Suprapubic skin (tissue), 4 donors: ENCODE results near the gene PDGFC. TPM values are rescaled to one million over a fixed set of nuclear protein-coding genes. Genes with fewer than 3 reads are reported as not detected.
A peak's percentile ranks its signal among the peaks of the same experiment; 100 is the strongest.

ENCODE experiments used
- DNase-seq, 2 donors: peaks; one replicate each; pipeline ENCODE4 v3.0.0-alpha.2; 2019; ENCODE audit warnings: low spot score in 2 of 2
- H3K27ac ChIP-seq: fragments of 200-600 bp; sonication (generic); one replicate; pipeline ENCODE4 v1.5.1; 2019
- H3K27me3 ChIP-seq: fragments of 200-600 bp; sonication (generic); one replicate; pipeline ENCODE4 v1.5.1; 2019
- H3K36me3 ChIP-seq: fragments of 200-600 bp; sonication (generic); one replicate; pipeline ENCODE4 v1.5.1; 2019
- H3K4me1 ChIP-seq: fragments of 200-600 bp; sonication (generic); one replicate; pipeline ENCODE4 v1.5.1; 2019
- H3K4me3 ChIP-seq: fragments of 200-600 bp; sonication (generic); one replicate; pipeline ENCODE4 v1.5.1; 2019; ENCODE audit warnings: mild to moderate bottlenecking
- H3K9me3 ChIP-seq: fragments of 200-600 bp; sonication (generic); one replicate; pipeline ENCODE4 v1.5.1; 2019
- EP300 ChIP-seq: sonication (generic); formaldehyde crosslinking; IDR thresholded peaks from one replicate; pipeline ENCODE4 v1.6.1; 2017; ENCODE audit warnings: antibody characterized with exemption
- POLR2A ChIP-seq, 2 donors: fragments of 450-650 bp; IDR thresholded peaks; one replicate each; pipeline ENCODE4 v1.6.1; 2017; ENCODE audit warnings: antibody characterized with exemption in 2 of 2, mild to moderate bottlenecking in 2 of 2, moderate library complexity in 2 of 2
- POLR2AphosphoS5 ChIP-seq, 3 donors: sonication (generic); formaldehyde crosslinking; IDR thresholded peaks; one replicate each; pipeline ENCODE4 v1.6.1; 2017; ENCODE audit warnings: antibody characterized with exemption in 3 of 3
- WGBS: methylation state at CpG from one replicate; pipeline ENCODE4 v1.1.5; 2018; 5-methylcytosine and 5-hydroxymethylcytosine counted together
- total RNA-seq, 4 donors: library from RNA; depleted of rRNA; stranded (reverse); fragments of >200 nt; gene quantifications; one replicate each; pipeline ENCODE4 v1.1.0, GENCODE V29; 2016
- TF ChIP-seq, protein P1 (sequence below), 2 donors: fragments of 200-600 bp in 1 of 2; fragments of 450-650 bp in 1 of 2; sonication (generic) in 1 of 2; IDR thresholded peaks; one replicate each; pipeline ENCODE4 v1.5.1; 2016 to 2019; ENCODE audit warnings: antibody characterized with exemption in 2 of 2, mild to moderate bottlenecking in 1 of 2, moderate library complexity in 1 of 2

Gene PDGFC
- total RNA-seq, 4 donors from 2014 or later: 12.0 to 26.4 (median 22.4) TPM

DNA sequence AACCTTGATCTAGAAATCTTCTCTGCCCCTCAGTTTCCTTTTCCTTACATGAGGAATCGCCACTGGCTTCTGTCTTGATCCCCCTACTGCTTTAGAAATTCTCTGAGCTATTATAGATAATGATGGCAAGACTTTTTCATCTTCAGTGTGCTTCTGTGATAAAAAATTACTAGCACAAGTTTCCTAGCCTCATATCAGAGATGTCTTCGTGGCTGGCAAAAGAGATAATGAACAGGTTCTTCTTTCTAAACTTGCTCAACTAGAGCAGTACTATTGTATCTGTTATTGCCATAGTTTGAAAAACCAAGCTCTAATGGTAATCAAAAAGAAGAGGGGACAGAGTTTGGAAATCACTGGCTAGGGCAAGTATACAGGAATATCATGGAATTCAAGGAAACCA lies 4.1 kb upstream of the PDGFC start:
- Histone ChIP-seq H3K27me3 (no peaks in the 10 kb centered on the region), H3K4me1 (peaks cover 18% of the 10 kb centered on the region), H3K36me3 (no peaks in the 10 kb centered on the region), H3K27ac (no peak overlapping the region), H3K4me3 (no peak overlapping the region), H3K9me3 (no peaks in the 10 kb centered on the region)
- TF ChIP-seq, protein P1, sequence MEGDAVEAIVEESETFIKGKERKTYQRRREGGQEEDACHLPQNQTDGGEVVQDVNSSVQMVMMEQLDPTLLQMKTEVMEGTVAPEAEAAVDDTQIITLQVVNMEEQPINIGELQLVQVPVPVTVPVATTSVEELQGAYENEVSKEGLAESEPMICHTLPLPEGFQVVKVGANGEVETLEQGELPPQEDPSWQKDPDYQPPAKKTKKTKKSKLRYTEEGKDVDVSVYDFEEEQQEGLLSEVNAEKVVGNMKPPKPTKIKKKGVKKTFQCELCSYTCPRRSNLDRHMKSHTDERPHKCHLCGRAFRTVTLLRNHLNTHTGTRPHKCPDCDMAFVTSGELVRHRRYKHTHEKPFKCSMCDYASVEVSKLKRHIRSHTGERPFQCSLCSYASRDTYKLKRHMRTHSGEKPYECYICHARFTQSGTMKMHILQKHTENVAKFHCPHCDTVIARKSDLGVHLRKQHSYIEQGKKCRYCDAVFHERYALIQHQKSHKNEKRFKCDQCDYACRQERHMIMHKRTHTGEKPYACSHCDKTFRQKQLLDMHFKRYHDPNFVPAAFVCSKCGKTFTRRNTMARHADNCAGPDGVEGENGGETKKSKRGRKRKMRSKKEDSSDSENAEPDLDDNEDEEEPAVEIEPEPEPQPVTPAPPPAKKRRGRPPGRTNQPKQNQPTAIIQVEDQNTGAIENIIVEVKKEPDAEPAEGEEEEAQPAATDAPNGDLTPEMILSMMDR (IDR thresholded peaks at IDR 0.05): no peak
- no peak for TF ChIP-seq POLR2A (IDR thresholded peaks at IDR 0.05)
- TF ChIP-seq POLR2AphosphoS5 (IDR thresholded peaks at IDR 0.05): no peak
- TF ChIP-seq EP300: no peak
- no peak for DNase-seq
- WGBS: 90% methylated on average over 2 of the region's 2 CpGs

DNA sequence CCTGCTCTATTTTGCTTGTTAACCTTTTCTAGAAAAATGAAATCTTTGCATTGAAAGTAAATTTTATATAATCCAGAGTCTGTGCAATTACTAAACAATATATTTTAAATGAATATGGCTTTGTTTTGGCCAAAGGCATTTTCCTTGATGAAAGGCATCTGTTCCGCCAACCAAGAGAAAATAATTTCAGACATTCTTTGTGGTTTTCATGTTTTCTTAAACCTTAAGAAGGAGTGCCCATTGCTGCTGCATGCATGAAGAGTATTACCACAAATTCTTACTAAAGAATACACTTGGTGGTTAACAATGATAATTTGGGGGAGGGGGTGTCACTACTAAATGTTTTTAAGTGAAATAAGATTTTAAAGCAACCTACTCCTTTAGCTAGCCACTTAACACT lies 2.7 kb upstream of the PDGFC start:
- H3K27me3 ChIP-seq: no peaks in the 10 kb centered on the region
- no peak overlapping the region for H3K27ac ChIP-seq
- no peak for TF ChIP-seq POLR2AphosphoS5 (IDR thresholded peaks at IDR 0.05)
- TF ChIP-seq, protein P1 (IDR thresholded peaks at IDR 0.05): no peak
- no peak for TF ChIP-seq EP300
- no peak for TF ChIP-seq POLR2A (IDR thresholded peaks at IDR 0.05)
- H3K9me3 ChIP-seq: no peaks in the 10 kb centered on the region
- H3K4me3 ChIP-seq: no peak overlapping the region
- no peaks in the 10 kb centered on the region for H3K36me3 ChIP-seq
- peaks cover 28% of the 10 kb centered on the region for H3K4me1 ChIP-seq
- 76% methylated on average over 1 of the region's 1 CpG for WGBS
- no peak for DNase-seq

DNA sequence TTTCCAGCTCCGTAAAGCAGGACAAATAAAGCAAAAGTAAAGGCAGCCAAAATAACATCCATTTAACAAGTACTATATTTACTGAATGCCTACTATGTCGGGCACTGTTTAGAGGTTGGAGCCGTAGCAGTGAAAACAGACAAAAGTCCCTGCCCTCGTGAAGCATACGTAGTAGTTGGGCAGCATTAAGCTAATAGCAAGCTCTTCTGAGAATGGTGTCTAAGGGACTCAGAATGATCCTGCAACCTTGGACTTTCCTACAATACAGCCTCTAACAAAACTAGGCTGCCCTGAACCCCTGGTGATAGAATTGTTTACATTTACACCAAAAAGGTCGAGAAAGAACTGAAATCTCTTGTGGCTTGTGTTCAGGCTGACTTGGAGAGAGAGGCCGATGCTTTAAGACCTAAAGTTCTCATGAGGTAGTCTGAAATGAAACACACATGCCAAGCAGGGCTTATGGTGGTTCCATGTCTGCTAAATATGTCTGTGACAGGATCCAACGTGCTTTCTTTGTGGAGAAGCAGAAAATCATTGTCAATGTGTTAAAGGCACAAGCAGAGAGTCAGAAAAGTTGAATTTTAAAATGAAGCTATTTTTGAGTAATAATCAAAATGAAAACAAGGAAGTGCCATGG lies 898 bp upstream of the PDGFC start:
- no peak for DNase-seq
- 23% methylated on average over 8 of the region's 8 CpGs for WGBS
- H3K4me3 ChIP-seq: peak overlapping the region; percentile 88
- no peaks in the 10 kb centered on the region for H3K9me3 ChIP-seq
- no peak for TF ChIP-seq POLR2AphosphoS5 (IDR thresholded peaks at IDR 0.05)
- no peak for TF ChIP-seq EP300
- no peak for TF ChIP-seq POLR2A (IDR thresholded peaks at IDR 0.05)
- TF ChIP-seq, protein P1 (IDR thresholded peaks at IDR 0.05): no peak
- H3K36me3 ChIP-seq: no peaks in the 10 kb centered on the region
- H3K27ac ChIP-seq: peak overlapping the region; percentile 95
- peaks cover 44% of the 10 kb centered on the region for H3K4me1 ChIP-seq
- H3K27me3 ChIP-seq: no peaks in the 10 kb centered on the region

DNA sequence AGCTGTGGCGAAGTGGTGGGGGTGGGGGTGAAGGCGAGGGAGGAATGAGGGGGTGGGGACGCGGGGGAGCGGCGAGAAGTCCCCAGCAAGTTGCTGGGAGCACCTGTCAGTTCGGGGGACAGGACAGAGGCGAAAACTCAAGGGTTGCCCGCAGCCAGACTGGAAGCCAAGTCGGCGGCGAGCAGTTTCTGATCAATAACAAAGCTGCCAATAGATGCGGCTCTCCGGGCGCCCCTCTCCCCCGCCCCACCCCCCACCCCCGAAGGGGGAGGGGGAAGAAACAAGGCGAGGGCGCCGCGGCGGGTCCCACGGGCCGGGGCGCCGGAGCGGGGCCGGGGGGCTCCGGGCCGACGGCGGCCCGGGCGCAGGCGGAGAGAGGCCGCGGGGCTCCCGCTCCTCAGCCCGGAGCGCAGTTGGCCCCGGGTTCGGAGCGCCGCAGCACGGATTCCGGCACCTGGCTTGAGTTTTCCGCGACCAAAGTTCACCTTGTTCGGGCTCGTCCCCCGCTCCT lies 379 bp downstream of the PDGFC start:
- peak in 1 of 2 donors; percentile 71 for DNase-seq
- Histone ChIP-seq H3K4me3 (peak overlapping the region; percentile 88), H3K27me3 (no peaks in the 10 kb centered on the region), H3K4me1 (peaks cover 44% of the 10 kb centered on the region), H3K36me3 (no peaks in the 10 kb centered on the region), H3K9me3 (no peaks in the 10 kb centered on the region), H3K27ac (peak overlapping the region; percentile 95)
- TF ChIP-seq POLR2A (IDR thresholded peaks at IDR 0.05): no peak
- TF ChIP-seq EP300: no peak
- TF ChIP-seq POLR2AphosphoS5 (IDR thresholded peaks at IDR 0.05): no peak
- TF ChIP-seq, protein P1 (IDR thresholded peaks at IDR 0.05): no peak
- 1% methylated on average over 16 of the region's 51 CpGs for WGBS

DNA sequence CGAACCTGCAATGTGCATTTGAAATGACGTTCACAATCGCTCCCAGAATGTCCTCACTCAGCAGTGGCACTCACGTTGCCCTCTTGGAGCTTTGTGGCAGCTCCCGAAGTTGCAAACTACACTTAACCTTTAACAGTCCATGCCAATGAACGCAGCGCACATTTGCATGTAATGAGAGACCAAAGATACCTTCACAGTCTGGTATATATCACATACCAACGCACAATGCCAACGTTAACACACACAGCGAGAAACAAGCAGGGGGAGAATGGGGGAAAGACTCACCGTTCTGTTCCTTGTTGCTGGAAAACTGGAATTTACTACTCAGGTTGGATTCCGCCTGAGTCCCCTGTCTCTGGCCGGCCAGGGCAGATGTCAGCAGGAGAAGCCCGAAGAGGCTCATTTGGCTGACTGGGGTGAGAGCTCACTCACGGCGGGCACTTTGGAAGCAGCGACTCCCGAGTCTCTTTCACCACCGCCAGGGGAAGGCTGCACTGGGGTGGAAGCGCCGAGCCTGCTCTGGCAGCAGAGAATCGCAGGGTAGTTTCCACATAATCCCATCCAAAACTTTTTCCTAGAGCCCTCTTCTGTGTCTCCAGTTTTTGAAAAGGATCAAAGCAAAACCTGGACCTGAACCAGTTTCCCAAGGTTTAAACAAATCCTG lies 966 bp downstream of the PDGFC start:
- peak overlapping the region; percentile 88 for H3K4me3 ChIP-seq
- H3K36me3 ChIP-seq: no peaks in the 10 kb centered on the region
- TF ChIP-seq POLR2A (IDR thresholded peaks at IDR 0.05) (no peak), EP300 (no peak), POLR2AphosphoS5 (IDR thresholded peaks at IDR 0.05) (no peak)
- TF ChIP-seq, protein P1 (IDR thresholded peaks at IDR 0.05): peak; percentile 36 to 54
- WGBS: 2% methylated on average over 22 of the region's 22 CpGs
- peaks cover 41% of the 10 kb centered on the region for H3K4me1 ChIP-seq
- no peaks in the 10 kb centered on the region for H3K27me3 ChIP-seq
- DNase-seq: peak; percentile 82 to 88
- no peaks in the 10 kb centered on the region for H3K9me3 ChIP-seq
- H3K27ac ChIP-seq: peak overlapping the region; percentile 95
